A549 (cell line): Measurements from ENCODE around the gene DUSP1. TPM values are rescaled to one million over a fixed set of nuclear protein-coding genes. Genes with fewer than 3 reads are reported as not detected.
A peak's percentile ranks its signal among the peaks of the same experiment; 100 is the strongest.

Source experiments
- ATAC-seq, 2 experiments: fragments of 200-7000 bp in 1 of 2; fragments of >200 bp in 1 of 2; cut with Nextera tagmentation in 1 of 2; cut with Tn5 transposase in 1 of 2; 3 replicates each; pipeline versions ENCODE4 v1.8.0 to v1.9.1; 2018 to 2020; ENCODE audit warnings: mild to moderate bottlenecking in 1 of 2, moderate library complexity in 1 of 2
- CTCF ChIA-PET: fragments of 300-600 bp; sonication (Branson Sonifier 250); formaldehyde crosslinking; extraction: SDS; loops from one replicate; lab custom pipeline; 2021; ENCODE audit warnings: antibody characterized with exemption, inconsistent platforms; lab: Yijun Ruan, JAX
- POLR2A ChIA-PET: fragments of 350-600 bp; formaldehyde crosslinking; extraction: SDS; loops from one replicate; lab custom pipeline; 2021; ENCODE audit warnings: antibody characterized with exemption, inconsistent platforms; lab: Yijun Ruan, JAX
- DNase-seq, 2 experiments: peaks; one replicate each; pipeline versions ENCODE4 v3.0.0 to v3.0.0-alpha.2; 2011 to 2016; ENCODE audit warnings: low read depth in 1 of 2, low spot score in 1 of 2
- FAIRE-seq: peaks from 2 replicates; lab custom pipeline; 2011; peaks lifted over from hg19 to GRCh38; lab: Jason Lieb, UNC
- H3K27ac ChIP-seq, 2 experiments: fragments of >200 bp; sonication (Bioruptor Twin); formaldehyde crosslinking; 3 replicates each; pipeline ENCODE4 v1.5.1; 2016 to 2017
- H3K4me1 ChIP-seq: fragments of >200 bp; sonication (Bioruptor Twin); formaldehyde crosslinking; 3 replicates; pipeline ENCODE4 v1.6.1; 2016
- H3K4me2 ChIP-seq: fragments of >200 bp; sonication (Bioruptor Twin); formaldehyde crosslinking; 3 replicates; pipeline ENCODE4 v1.6.1; 2016
- H3K4me3 ChIP-seq: fragments of >200 bp; sonication (Bioruptor Twin); formaldehyde crosslinking; 3 replicates; pipeline ENCODE4 v1.5.1; 2016
- H3K9me3 ChIP-seq: fragments of >200 bp; sonication (Bioruptor Twin); formaldehyde crosslinking; 3 replicates; pipeline ENCODE4 v1.6.1; 2016
- BCL3 ChIP-seq: fragments of >200 bp; sonication (Bioruptor Twin); formaldehyde crosslinking; IDR thresholded peaks from 3 replicates; pipeline ENCODE4 v1.6.1; 2016
- CEBPB ChIP-seq, 2 experiments: fragments of >200 bp in 1 of 2; sonication (Bioruptor Twin) in 1 of 2; formaldehyde crosslinking in 1 of 2; IDR thresholded peaks; 2 replicates each; pipeline ENCODE4 v1.6.1; 2012 to 2016
- CTCF ChIP-seq: fragments of >200 bp; sonication (Bioruptor Twin); formaldehyde crosslinking; IDR thresholded peaks from 3 replicates; pipeline ENCODE4 v1.5.1; 2016
- E2F6 ChIP-seq: IDR thresholded peaks from 2 replicates; pipeline ENCODE4 v1.6.1; 2012; ENCODE audit warnings: low read depth, borderline replicate concordance
- HMGXB4 ChIP-seq: fragments of 250-450 bp; sonication (Bioruptor Pico); IDR thresholded peaks from 2 replicates; pipeline ENCODE4 v1.5.0; 2021; ENCODE audit warnings: mild to moderate bottlenecking, moderate library complexity, borderline replicate concordance
- HOXA7 ChIP-seq: fragments of 250-450 bp; sonication (Bioruptor Pico); IDR thresholded peaks from 2 replicates; pipeline ENCODE4 v1.5.0; 2020; ENCODE audit warnings: mild to moderate bottlenecking, moderate library complexity
- KDM5A ChIP-seq: fragments of 200-600 bp; sonication (generic); IDR thresholded peaks from 2 replicates; pipeline ENCODE4 v1.6.1; 2016; ENCODE audit warnings: antibody characterized with exemption, mild to moderate bottlenecking
- MAFK ChIP-seq: fragments of 450-650 bp; IDR thresholded peaks from 2 replicates; pipeline ENCODE4 v1.6.1; 2014; ENCODE audit not compliant: partially characterized antibody
- POLR2AphosphoS2 ChIP-seq: conservative IDR thresholded peaks from 2 replicates; pipeline ENCODE4 v1.6.1; 2012; ENCODE audit warnings: low read length, improper control_type of control experiment, inconsistent platforms
- RAD21 ChIP-seq, 2 experiments: fragments of >200 bp in 1 of 2; sonication (Bioruptor Twin) in 1 of 2; formaldehyde crosslinking in 1 of 2; IDR thresholded peaks in 1 of 2; conservative IDR thresholded peaks in 1 of 2; 2 replicates in 1 of 2; 3 replicates in 1 of 2; pipeline ENCODE4 v1.6.1; 2012 to 2018; ENCODE audit warnings: inconsistent platforms in 1 of 2
- RFX5 ChIP-seq: fragments of 450-650 bp; IDR thresholded peaks from 2 replicates; pipeline ENCODE4 v1.7.1; 2014; ENCODE audit warnings: antibody characterized with exemption, mild to moderate bottlenecking, moderate library complexity
- SMC3 ChIP-seq: fragments of >200 bp; sonication (Bioruptor Twin); formaldehyde crosslinking; IDR thresholded peaks from 3 replicates; pipeline ENCODE4 v1.6.1; 2018; ENCODE audit warnings: inconsistent platforms
- ZFP36 ChIP-seq: fragments of 450-650 bp; IDR thresholded peaks from 2 replicates; pipeline ENCODE4 v1.6.1; 2014; ENCODE audit warnings: borderline replicate concordance; ENCODE audit not compliant: partially characterized antibody
- ZNF302 ChIP-seq: fragments of 250-450 bp; sonication (Bioruptor Pico); IDR thresholded peaks from 2 replicates; pipeline ENCODE4 v1.9.0; 2021; ENCODE audit warnings: inconsistent platforms, mild to moderate bottlenecking, moderate library complexity
- WGBS: methylation state at CpG from one replicate; pipeline ENCODE4 v1.1.6; 2017; ENCODE audit errors: missing lambda C conversion rate; 5-methylcytosine and 5-hydroxymethylcytosine counted together
- polyA plus RNA-seq, 4 experiments: library from polyadenylated mRNA; depleted of rRNA in 3 of 4; stranded (reverse); fragments of >200 nt; fragmentation: RNase III in 1 of 4; extraction: RNeasy Plus Mini Kit Qiagen cat#74134 plus additional on column Dnase treatment in 1 of 4; gene quantifications; 2 replicates in 3 of 4; 3 replicates in 1 of 4; pipeline ENCODE4 v1.2.3, GENCODE V29; 2011 to 2017

DUSP1 gene
- polyA plus RNA-seq, 2 of the 4 experiments (the other 2 are of a cell fraction): 207 to 594 TPM

GRCh38 chr5:172722327-172722815 lies 48.6 kb downstream of the DUSP1 start:
- WGBS: 84% methylated on average over 12 of the region's 12 CpGs
- peak overlapping the region in 1 of 2 experiments; percentile 68; a peak in 3 of 6 replicates for H3K27ac ChIP-seq
- FAIRE-seq (no peak), DNase-seq (no peak), ATAC-seq (no peak)
- CTCF ChIA-PET: interaction anchor here (0.8 to 3.5 kb wide), 5 partner anchors 9 to 211 kb away, joined by 3 to 36 read pairs (median 3); no protein-coding TSS in a partner anchor
- POLR2A ChIA-PET: no interaction called here
- H3K4me3 ChIP-seq: no peak overlapping the region
- no peak for TF ChIP-seq POLR2AphosphoS2
- TF ChIP-seq RFX5: no peak
- no peak for TF ChIP-seq ZNF302
- TF ChIP-seq MAFK: no peak
- no peak for TF ChIP-seq HOXA7 (CRISPR knock-in tag)
- TF ChIP-seq E2F6: no peak
- no peak for TF ChIP-seq CTCF
- TF ChIP-seq HMGXB4 (CRISPR knock-in tag): no peak
- no peak for TF ChIP-seq RAD21 (conservative IDR thresholded peaks at IDR 0.05 in 1 of 2, IDR thresholded peaks at IDR 0.05 in 1 of 2)
- no peak for TF ChIP-seq SMC3
- no peak for TF ChIP-seq KDM5A
- no peak for TF ChIP-seq BCL3
- no peak overlapping the region for H3K4me2 ChIP-seq
- H3K9me3 ChIP-seq: no peaks in the 10 kb centered on the region
- peaks cover 12% of the 10 kb centered on the region for H3K4me1 ChIP-seq

- FAIRE-seq: no peak
- POLR2A ChIA-PET: no interaction called here
These were observed 49.3 kb downstream of the DUSP1 start for GRCh38 chr5:172721455-172722326.

More at GRCh38 chr5:172721455-172722326, 49.3 kb downstream of the DUSP1 start:
- WGBS: 74% methylated on average over 17 of the region's 17 CpGs
- CTCF ChIA-PET: interaction anchor here (0.8 to 1.5 kb wide), 3 partner anchors 15 to 202 kb away, joined by 3 read pairs; no protein-coding TSS in a partner anchor
- Histone ChIP-seq H3K9me3 (no peaks in the 10 kb centered on the region), H3K4me1 (peaks cover 17% of the 10 kb centered on the region), H3K4me3 (no peak overlapping the region), H3K4me2 (no peak overlapping the region), H3K27ac (peak overlapping the region in 1 of 2 experiments; percentile 68; a peak in 3 of 6 replicates)
- ATAC-seq (no peak), DNase-seq (no peak)
- no peak for TF ChIP-seq E2F6
- peak in 1 of 2 experiments; percentile 8; a peak in 1 of 4 replicates for TF ChIP-seq CEBPB (IDR thresholded peaks at IDR 0.05)
- TF ChIP-seq ZFP36: peak; percentile 58
- TF ChIP-seq KDM5A: no peak
